Measurements from ENCODE around the gene TREH.
"Not testable (repeated sequence)": the region's sequence is repeated elsewhere in the genome, so short reads cannot be mapped to it uniquely, and the experiment has no call there.

Gene TREH, protein sequence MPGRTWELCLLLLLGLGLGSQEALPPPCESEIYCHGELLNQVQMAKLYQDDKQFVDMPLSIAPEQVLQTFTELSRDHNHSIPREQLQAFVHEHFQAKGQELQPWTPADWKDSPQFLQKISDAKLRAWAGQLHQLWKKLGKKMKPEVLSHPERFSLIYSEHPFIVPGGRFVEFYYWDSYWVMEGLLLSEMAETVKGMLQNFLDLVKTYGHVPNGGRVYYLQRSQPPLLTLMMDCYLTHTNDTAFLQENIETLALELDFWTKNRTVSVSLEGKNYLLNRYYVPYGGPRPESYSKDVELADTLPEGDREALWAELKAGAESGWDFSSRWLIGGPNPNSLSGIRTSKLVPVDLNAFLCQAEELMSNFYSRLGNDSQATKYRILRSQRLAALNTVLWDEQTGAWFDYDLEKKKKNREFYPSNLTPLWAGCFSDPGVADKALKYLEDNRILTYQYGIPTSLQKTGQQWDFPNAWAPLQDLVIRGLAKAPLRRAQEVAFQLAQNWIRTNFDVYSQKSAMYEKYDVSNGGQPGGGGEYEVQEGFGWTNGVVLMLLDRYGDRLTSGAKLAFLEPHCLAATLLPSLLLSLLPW

DNA sequence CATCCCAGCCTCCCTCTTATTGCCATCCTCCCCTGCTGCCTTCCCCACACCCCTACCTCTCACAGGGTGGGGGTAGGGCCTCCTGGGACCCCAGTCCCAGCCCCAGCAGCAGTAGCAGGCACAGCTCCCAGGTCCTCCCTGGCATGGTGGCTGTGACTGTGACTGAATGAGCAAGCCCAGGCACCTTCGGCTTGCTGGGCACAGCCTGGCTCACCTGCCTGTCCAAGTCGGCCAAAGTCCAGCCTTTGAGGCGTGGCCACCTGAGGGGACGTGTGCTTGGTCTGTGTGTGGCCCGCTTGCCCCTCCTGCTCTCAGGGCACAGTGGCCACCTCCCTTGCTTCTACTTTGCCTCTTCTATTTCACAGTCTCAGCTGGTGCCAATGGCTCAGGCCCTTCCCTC is at the start of gene TREH:
TSS of gene TREH (minus strand) at position 168 of the 400 bp plus-strand sequence. CDS start at position 145, 23 bp downstream.
- in situ Hi-C loops (cut with HindIII; ENCODE audit: low sequenced_read_pairs): no loop called here

DNA sequence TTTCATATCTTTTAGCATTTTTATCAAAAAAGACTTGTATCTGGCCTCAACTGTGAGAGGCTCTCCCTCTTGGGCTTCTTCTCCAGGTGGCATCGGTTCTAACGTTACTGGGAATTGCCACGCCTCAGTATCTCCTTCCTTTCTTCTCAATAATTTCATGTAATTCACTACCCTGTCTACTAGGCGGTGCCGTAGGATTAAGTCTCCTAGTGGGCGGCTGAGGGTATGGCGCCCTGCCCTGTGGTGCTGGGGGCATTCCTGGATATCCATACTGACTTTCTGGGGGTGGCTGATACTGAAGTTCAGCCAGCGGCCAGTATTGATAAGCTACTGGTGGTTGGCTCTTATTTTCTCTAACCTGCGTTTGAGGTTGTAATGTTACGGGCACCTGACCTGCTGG is 48.7 kb upstream of the TREH start:
- in situ Hi-C loops (cut with HindIII; ENCODE audit: low sequenced_read_pairs): not testable (repeated sequence)

DNA sequence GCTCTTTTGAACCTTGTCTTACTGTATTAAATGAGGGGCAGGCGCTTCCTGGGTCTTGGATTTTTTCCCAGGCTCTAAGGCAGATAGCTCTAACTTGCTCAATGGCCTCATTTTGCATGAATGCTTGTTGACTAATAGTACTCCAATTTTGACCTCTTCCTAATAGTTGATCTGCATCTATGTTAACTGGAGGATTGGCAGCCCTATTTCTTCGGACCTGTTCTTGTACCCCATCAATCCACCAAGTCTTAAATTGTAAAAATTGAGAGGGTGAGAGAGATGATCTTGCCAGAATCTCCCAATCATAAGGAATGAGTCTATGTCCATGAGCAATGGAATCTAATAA is 48.2 kb upstream of the TREH start:
- in situ Hi-C loops (cut with HindIII; ENCODE audit: low sequenced_read_pairs): not testable (repeated sequence)

DNA sequence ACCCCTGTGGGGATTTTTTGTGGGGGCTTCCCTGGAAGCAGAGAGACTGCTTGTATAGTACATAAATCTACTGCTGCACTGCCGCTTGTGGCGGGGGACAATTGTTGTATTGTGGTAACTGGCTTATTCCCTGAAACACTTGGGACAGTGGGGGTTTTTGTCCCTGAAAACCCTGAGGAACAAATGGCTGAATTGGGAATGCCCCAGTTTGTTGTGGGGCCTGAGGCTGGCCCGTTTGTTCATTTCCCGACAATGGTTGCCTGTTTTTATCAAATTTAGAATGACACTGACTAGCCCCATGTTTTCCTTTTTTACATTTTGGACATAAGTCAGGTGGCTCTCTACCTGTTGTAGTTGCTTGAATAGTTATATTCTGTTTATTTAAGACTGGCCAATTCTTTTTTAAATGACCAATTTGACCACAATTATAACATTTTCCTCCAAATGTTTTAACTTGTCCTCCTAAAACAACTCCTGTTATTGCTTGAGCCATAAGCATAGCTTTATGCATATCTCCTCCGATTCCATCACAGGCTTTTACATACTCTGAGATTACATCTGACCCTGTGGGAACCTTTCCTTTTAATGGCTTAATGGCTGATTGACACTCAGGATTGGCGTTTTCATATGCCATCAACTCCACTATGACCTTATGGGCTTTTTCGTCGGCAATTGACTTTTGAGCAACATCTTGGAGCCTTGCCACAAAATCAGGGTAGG is 47.7 kb upstream of the TREH start:
- in situ Hi-C loops (cut with HindIII; ENCODE audit: low sequenced_read_pairs): not testable (repeated sequence)

DNA sequence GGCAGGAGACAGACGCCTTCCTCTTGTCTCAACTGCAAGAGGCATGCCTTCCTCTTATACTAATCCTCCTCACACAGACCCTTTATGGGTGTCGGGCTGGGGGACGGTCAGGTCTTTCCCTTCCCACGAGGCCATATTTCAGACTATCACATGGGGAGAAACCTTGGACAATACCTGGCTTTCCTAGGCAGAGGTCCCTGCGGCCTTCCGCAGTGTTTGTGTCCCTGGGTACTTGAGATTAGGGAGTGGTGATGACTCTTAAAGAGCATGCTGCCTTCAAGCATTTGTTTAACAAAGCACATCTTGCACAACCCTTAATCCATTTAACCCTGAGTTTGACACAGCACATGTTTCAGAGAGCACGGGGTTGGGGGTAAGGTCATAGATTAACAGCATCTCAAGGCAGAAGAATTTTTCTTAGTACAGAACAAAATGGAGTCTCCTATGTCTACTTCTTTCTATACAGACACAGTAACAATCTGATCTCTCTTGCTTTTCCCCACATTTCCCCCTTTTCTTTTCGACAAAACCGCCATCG is 42.1 kb upstream of the TREH start:
- in situ Hi-C loops (cut with HindIII; ENCODE audit: low sequenced_read_pairs): not testable (repeated sequence)

DNA sequence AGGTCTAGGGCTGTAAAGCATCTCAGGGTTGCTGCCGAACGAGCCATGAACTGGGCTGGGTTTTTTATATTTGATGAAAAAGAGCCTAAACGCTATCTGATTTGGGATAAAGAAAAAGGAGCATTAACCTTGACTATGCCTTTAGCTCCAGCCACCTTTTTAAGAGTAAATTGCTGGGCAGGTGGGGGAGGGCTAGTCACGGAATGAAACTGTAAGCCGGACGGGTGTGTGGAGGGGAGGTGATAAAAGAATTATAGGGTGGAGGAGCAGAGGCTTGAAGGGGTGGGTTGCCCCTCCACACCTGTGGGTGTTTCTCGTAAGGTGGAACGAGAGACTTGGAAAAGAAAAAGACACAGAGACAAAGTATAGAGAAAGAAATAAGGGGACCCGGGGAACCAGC is 41.3 kb upstream of the TREH start:
- in situ Hi-C loops (cut with HindIII; ENCODE audit: low sequenced_read_pairs): not testable (repeated sequence)

DNA sequence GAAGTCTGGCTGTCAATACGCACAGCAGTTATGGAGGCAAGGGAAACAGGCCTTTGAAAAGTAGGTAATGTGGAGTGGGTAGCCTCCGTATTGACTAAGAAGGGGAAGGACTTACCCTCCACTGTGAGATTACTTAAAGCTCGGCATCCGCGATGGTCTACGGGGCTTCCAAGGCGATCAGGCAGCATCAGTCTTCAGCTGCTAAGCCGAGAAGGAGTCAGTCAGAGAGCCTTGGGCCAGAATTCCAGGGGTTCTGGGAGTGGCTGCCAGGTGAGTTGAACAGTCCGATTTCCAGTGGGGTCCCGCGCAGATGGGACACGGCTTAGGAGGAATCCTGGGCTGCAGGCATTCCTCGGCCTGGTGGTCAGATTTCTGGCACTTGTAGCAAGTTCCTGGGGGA is 40.6 kb upstream of the TREH start:
- in situ Hi-C loops (cut with HindIII; ENCODE audit: low sequenced_read_pairs): not testable (repeated sequence)

DNA sequence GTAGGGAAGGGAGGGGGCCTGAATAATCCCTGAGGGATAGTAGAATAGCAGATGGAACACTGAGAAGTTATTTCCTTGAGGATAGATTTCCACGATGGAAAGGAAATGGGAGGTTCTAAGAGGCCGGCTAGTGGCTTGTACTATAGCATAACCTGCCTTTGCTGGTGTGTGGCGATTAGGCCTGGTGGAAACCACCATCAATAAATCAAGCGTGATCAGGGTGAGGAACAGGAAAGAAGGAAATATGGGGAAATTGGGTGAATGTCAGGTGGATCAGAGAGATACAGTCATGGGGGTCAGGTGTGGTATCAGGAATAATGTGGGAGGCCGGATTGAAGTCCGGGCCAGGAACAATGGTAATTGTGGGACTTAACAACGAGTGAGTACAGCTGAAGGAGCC is 39.1 kb upstream of the TREH start:
- in situ Hi-C loops (cut with HindIII; ENCODE audit: low sequenced_read_pairs): not testable (repeated sequence)

DNA sequence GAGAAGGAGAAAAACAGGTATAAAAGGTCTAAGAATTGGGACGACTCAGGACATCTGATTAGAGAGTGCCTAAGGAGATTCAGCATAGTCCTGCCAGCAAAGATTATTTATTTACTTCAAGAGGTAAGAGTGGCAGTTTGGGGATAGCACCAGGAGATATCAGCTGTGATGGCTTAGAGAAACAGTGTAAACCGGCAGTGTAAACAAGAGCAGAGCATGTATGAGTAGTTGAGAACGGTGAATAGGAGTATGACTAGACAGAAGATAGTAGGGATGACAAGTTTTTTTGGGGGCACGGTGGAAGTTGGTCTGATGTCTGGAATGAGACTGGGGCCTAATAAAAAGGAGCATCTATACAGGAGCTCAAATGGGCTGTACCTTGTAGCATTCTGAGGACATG is 38.3 kb upstream of the TREH start:
- in situ Hi-C loops (cut with HindIII; ENCODE audit: low sequenced_read_pairs): not testable (repeated sequence)

DNA sequence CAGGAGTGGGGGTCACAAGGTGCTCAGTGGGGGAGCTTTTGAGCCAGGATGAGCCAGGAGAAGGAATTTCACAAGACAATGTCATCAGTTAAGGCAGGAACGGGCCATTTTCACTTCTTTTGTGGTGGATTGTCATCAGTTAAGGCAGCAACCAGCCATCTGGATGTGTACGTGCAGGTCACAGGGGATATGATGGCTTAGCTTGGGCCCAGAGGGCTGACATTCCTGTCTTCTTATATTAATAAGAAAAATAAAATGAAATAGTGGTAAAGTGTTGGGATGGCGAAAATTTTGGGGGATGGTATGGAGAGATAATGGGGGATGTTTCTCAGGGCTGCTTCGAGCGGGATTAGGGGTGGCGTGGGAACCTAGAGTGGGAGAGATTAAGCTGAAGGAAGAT is 37.8 kb upstream of the TREH start:
- in situ Hi-C loops (cut with HindIII; ENCODE audit: low sequenced_read_pairs): not testable (repeated sequence)

DNA sequence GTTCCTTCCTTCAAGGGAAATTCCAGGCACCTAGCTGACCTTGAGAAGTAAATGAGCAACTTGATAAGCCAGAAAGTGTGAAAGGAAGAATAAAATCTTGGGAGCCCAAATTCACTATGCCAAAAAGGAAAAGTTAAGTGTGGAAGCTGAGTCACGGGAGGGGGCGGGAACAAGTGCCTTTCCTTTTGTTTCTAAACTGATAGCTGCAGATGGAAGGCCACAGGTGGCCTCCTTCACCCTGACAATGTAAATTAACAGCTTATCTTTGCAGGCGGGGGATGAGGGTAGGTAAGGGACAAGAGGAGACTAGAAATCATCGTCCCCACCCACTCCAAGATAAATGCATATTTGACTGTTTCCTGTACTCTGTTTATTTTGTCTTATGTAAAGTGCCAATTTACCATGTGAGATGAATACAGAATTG is 36.4 kb upstream of the TREH start:
- in situ Hi-C loops (cut with HindIII; ENCODE audit: low sequenced_read_pairs): no loop called here

DNA sequence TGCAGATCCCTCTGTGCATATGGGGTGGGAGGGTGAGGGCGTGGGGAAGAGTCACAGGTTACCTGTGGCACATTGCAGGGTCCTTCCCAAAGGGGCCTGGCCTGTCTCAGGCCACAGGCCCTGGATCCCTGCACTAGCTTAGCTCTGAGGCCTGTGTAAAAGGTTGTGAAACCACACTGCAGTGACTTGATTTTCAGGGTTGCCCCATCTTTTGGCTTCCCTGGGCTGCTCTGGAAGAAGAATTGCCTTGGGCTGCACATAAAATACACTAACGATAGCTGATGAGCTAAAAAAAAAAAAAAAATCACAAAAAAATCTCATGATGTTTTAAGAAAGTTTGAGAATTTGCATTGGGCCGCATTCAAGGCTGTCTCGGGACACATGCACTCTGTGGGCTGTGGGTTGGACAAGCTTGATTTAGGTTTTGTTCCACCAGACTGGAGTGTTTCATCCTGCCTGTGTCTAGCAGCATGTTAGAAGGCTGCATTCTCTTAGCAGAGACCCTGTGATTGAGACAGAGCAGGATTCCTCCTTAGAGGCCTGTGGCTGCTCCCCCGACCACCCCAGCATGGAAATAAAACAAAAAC is 35.9 kb upstream of the TREH start:
- in situ Hi-C loops (cut with HindIII; ENCODE audit: low sequenced_read_pairs): no loop called here

DNA sequence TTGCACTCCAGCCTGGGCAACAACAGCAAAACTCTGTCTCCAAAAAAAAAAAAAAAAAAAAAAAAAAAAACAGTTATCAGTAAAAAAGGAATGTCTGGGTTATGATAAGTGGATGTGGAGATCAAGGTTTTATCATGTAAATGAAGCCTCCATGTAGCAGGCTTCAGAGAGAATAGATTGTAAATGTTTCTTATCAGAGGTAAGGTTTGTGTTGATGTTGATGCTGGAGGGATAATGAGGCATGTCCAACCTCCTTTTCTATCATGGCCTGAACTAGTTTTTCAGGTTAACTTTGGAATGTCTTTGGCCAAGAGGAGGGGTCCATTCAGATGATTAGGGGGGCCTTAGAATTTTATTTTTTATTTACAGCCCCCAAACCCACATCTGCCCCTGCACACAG is 35.4 kb upstream of the TREH start:
- in situ Hi-C loops (cut with HindIII; ENCODE audit: low sequenced_read_pairs): no loop called here

DNA sequence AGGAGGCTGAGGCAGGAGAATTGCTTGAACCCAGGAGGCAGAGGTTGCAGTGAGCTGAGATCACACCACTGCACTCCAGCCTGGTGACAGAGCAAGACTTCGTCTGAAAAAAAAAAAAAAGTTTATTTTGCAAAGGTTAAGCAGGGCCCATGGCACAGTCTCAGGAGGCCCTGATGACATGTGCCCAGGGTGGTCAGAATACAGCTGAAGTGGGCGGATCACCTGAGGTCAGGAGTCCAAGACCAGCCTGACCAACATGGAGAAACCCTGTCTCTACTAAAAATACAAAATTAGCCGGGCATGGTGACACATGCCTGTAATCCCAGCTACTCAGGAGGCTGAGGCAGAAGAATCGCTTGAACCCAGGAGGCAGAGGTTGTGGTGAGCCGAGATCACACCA is 35.0 kb upstream of the TREH start:
- in situ Hi-C loops (cut with HindIII; ENCODE audit: low sequenced_read_pairs): not testable (repeated sequence)

DNA sequence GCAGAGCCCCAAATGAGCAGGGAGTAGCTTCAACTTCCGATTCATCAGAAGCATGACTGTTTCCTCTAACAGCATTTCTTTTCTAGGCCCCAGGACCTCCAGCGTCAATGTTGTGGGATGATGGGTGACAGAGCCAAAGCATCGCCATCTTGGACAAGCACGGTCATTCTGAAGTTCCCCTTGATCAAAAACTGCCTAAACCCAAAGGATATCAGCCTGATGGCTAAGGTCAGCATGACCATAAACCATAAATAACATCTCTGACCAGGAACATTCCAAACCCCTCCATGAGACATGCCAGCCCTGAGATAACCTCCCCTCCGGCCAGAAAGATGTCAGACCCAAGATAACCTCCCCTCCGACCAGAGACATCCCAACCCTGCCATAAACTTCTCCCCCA is 28.8 kb upstream of the TREH start:
- in situ Hi-C loops (cut with HindIII; ENCODE audit: low sequenced_read_pairs): loop anchor here (5.0 to 10.0 kb wide), 2 partner anchors 87 to 239 kb away; partner anchors contain the start of gene DDX6

DNA sequence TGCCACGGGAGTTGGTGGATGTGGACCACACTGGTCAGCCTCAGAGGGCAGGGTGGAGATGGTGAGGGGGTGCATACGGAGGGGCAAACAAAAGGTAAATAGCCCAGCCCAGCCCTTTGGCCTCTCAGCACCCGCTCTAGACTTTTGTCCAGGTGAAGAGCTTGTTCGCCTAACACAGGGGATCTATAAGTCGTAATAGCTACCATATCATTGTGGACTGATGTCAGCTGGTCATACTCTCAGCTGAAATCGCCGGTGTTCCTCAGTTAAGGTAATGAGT is 27.0 kb upstream of the TREH start:
- in situ Hi-C loops (cut with HindIII; ENCODE audit: low sequenced_read_pairs): loop anchor here (5.0 to 10.0 kb wide), 2 partner anchors 88 to 241 kb away; partner anchors contain the start of gene DDX6

DNA sequence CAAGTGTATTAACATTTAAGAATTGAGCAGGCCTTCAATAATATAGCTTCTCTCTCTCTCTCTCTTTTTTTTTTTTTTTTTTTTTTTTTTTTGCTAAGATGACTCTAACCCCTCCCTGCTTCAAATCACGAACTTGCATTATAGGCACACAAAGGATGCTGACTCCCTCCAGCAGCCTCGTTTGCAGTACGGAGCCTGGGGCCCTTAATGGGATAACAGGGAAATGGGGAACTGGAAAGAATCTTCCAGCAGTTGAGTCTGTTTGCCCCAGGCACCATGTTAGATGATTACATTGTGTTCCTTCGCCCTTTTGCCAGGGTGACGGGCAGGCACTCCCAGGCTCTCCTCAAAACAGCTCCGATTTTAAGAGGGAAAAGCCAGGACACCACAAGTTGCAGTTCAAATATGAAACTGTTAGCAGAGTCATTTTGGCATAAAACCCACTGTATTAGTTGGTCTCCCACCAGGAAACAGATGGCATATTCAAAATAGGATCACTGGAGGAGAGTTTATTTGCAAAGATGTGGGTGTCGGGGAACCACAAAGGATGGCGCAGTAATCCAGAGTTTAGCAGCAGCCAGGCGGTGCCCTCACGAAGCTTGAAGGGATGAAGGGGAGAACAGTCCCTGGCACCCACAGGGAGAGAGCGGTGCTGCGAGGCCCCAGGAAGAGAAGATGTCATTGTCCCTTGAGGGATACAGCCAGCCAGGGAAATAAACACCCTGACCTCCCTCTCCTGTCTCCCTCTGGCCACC is 26.5 kb upstream of the TREH start:
- in situ Hi-C loops (cut with HindIII; ENCODE audit: low sequenced_read_pairs): loop anchor here (5.0 to 10.0 kb wide), 2 partner anchors 89 to 241 kb away; partner anchors contain the start of gene DDX6

DNA sequence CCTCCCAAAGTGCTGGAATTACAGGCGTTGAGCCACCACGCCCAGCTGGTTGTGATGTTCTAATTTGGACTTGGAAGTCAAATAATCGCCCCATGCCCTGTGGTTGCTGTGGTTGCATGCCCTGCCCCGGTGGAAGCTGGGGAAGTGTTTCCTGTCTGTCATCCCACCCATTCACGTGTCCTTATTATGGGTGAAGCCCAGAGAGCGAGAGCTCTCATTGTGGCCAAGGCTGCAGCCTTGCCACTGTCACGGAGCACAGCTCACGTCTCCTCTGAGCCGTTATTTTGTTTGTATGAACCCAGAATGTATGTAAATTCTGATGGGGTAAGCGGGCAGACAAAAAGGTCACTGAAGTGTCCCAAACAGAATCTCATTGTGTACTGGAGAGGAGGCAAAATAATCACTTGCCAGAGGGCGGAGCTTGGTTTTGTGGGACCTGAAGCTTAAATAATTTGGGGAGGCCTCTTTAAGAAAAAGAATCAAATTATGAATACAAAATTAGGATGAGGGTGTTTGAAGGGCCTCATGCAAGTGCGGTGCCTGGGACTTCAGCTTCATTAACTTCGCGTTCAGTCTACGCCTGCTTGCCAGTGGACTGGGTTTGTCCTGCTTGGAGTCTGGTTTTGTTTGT is 25.8 kb upstream of the TREH start:
- in situ Hi-C loops (cut with HindIII; ENCODE audit: low sequenced_read_pairs): loop anchor here (5.0 to 10.0 kb wide), 2 partner anchors 90 to 242 kb away; partner anchors contain the start of gene DDX6

DNA sequence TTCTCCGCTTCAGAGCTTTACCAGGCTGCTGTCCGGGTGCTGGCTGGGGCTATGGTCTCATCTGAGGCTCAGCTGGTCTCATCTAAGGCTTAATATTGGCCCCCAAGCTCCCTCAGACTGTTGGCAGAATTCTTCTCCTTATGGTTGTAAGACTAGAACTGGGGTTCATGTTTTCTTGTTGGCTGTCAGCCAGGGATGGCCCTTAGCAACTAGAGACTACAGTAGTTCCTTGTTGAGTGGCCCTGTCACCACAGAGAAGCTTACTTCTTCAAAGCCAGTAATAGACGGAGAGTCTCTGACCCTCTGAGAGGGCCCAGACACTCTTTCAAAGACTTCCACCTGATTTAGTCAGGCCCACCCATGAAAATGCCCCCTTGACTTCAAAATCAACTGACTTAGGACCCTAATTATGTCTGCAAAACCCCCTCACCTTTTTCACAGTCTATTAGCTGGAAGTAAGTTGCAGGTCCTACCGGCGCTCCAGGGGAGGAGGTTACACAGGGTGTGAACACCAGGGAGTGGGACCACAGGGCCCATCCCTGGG is 24.2 kb upstream of the TREH start:
- in situ Hi-C loops (cut with HindIII; ENCODE audit: low sequenced_read_pairs): loop anchor here (10.0 kb wide), 1 partner anchor 91 kb away; the partner anchor contains the start of gene DDX6
